ENCODE results near the gene SLC38A8. TPM values are rescaled to one million over a fixed set of nuclear protein-coding genes. Genes with fewer than 3 reads are reported as not detected.

Gene SLC38A8
- total RNA-seq, 6 experiments from 2014 or later: not detected

DNA sequence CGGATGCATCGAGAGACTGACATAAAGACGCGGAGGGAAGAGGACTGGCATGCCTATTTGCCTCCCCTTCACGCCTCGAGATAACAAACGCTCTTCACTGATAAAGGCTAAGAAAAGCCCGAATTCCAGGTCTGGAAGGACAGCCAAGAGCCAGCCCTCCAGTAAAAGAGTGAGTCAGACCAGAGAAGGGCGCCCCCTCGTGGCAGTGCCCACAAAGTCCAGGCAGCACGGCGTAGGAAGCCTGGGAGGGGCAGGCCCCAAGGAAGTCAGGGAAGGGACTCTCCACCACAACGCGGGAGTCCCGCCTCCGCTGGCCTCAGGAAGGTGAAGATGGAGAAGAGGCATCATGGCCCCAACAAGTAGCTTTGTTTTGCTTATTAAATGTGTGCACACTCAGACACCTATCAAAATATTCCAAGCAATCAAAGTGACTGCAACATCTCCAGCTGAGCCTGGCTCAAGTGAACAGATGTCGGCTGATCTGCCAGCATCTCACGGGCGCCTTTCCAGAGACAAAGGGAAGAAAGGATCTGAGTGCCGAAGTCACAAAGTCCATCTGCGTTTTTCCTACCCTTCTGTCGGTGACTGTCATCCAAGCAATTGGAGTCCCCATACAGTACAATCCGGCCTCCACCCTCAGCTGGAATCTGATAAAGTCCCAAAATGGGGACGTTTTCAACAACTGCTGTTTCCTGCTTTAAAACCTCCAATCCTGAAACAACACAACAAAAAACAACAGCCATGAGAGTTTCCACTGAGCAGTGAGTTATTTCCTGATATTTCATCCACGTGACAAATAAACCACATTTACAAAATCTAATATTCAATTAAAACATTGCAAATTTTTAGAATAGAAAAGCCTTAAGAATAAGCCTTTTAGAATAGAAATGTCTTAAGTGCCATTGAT, 20.4 kb upstream of the SLC38A8 start:
- H3K4me3 Mint-ChIP-seq: no peak overlapping the region
- no peaks in the 10 kb centered on the region for H3K9me3 Mint-ChIP-seq
- H3K4me1 Mint-ChIP-seq (ENCODE audit: low read depth): peaks cover 6% of the 10 kb centered on the region; the same call in 1 of the 2 replicates
- H3K27ac Mint-ChIP-seq: no peak overlapping the region
- TF ChIP-seq, protein P1, sequence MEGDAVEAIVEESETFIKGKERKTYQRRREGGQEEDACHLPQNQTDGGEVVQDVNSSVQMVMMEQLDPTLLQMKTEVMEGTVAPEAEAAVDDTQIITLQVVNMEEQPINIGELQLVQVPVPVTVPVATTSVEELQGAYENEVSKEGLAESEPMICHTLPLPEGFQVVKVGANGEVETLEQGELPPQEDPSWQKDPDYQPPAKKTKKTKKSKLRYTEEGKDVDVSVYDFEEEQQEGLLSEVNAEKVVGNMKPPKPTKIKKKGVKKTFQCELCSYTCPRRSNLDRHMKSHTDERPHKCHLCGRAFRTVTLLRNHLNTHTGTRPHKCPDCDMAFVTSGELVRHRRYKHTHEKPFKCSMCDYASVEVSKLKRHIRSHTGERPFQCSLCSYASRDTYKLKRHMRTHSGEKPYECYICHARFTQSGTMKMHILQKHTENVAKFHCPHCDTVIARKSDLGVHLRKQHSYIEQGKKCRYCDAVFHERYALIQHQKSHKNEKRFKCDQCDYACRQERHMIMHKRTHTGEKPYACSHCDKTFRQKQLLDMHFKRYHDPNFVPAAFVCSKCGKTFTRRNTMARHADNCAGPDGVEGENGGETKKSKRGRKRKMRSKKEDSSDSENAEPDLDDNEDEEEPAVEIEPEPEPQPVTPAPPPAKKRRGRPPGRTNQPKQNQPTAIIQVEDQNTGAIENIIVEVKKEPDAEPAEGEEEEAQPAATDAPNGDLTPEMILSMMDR (IDR thresholded peaks at IDR 0.05): peak; percentile 97
- peaks cover 19% of the 10 kb centered on the region for H3K36me3 Mint-ChIP-seq (ENCODE audit: low read depth)
- DNase-seq: peak; percentile 61
- H3K27me3 Mint-ChIP-seq (ENCODE audit: insufficient read depth): no peaks in the 10 kb centered on the region

DNA sequence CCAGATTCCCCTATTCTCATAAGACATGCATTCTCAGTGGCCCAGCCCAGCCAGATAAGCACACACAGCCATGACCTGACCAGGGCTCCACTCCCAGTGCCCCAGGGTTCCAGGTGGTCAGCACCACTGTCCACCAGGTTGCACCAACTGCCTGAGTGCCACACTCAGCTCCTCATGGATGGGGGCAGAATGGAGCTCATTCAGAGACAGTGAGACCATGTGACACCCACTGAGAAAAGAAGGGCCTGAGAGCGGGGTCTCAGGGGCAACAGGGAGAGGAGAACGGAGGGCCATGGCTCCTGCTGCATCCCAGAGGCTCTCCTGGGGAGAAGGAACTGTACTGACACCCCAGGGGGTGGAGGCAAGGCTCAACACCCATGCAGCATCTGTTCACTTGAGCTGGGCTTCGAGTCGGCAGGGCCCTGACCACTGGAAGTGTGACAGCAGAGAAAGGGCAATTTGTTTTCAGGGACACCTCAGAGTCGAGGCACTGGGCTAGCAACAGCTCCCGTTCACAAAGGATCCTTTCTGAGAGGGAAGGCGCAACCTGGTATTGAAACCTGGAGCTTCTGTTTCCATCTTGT, 18.7 kb upstream of the SLC38A8 start:
- Mint-ChIP-seq H3K9me3 (no peaks in the 10 kb centered on the region), H3K27me3 (ENCODE audit: insufficient read depth) (no peaks in the 10 kb centered on the region), H3K36me3 (ENCODE audit: low read depth) (peaks cover 22% of the 10 kb centered on the region), H3K27ac (no peak overlapping the region), H3K4me3 (no peak overlapping the region), H3K4me1 (ENCODE audit: low read depth) (peaks cover 6% of the 10 kb centered on the region; the same call in 1 of the 2 replicates)
- TF ChIP-seq, protein P1 (IDR thresholded peaks at IDR 0.05): no peak
- no peak for DNase-seq

DNA sequence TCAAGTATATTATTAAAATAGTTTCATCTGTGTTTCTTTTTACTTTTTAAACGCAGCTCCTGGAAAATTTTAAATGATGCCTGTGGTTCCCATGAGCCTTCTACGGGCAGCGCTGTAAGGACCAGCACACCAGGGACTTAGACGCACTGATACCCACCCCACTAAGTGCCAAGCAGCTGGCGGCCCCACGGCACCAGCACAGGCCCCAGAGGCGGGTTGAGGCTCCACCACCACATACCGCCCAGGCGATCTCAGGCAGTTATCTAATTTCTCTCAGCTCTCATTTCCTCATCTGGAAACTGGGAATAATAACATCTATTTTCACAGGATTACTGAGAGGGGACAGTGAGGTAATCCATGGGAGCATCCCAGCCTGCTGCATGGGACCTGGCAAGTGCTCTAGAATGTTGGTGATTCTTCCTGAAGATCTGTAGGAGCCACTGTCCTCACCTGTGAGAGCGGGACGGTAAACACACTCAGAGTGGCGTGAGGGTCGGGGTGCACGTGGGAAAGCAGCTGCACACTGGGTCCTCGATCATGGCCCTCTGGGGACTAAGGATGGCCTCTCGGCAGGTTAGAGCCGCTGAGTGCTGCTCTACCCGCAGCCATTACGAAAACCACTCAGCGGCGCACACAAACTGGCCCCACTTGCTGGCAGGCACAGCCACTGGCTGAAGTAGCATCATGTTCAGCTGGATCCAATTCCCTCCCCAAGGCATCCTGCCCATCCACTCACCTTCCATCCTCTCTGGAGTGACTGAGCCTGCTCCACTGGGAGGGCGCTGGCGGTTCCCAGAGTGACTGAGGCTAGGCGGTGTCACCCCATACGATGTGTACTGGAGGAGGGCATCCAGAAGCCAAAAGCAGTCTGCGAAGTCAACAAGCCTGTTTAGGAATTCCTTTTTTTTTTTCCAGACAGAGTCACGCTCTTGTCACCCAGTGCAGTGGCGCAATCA, 17.6 kb upstream of the SLC38A8 start:
- no peaks in the 10 kb centered on the region for H3K27me3 Mint-ChIP-seq (ENCODE audit: insufficient read depth)
- DNase-seq: no peak
- TF ChIP-seq, protein P1 (IDR thresholded peaks at IDR 0.05): no peak
- peaks cover 22% of the 10 kb centered on the region for H3K36me3 Mint-ChIP-seq (ENCODE audit: low read depth)
- H3K4me1 Mint-ChIP-seq (ENCODE audit: low read depth): peaks cover 6% of the 10 kb centered on the region; the same call in 1 of the 2 replicates
- no peak overlapping the region for H3K27ac Mint-ChIP-seq
- H3K9me3 Mint-ChIP-seq: no peaks in the 10 kb centered on the region
- no peak overlapping the region for H3K4me3 Mint-ChIP-seq

DNA sequence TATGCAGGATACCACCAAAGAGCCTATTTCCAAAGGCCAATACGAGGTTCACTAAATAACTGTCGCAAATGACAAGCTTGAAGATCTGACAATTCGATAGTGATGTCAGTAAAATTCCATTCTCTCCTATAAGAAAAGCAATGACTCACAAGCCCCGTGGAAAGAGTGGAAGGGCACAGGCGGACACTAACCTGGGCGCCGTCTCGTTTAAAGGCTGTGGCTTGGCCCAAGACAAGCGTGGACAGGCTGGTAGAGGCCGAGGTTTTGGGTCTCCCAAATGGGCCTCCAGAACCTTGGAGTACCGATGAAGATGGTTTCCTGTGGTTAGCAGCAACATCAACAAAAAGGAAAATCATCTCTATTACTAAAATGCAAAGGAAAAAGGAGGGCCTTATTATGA, 16.5 kb upstream of the SLC38A8 start:
- Mint-ChIP-seq H3K9me3 (no peaks in the 10 kb centered on the region), H3K36me3 (ENCODE audit: low read depth) (peaks cover 23% of the 10 kb centered on the region), H3K27me3 (ENCODE audit: insufficient read depth) (no peaks in the 10 kb centered on the region), H3K4me1 (ENCODE audit: low read depth) (peaks cover 6% of the 10 kb centered on the region; the same call in 1 of the 2 replicates), H3K4me3 (no peak overlapping the region), H3K27ac (no peak overlapping the region)
- TF ChIP-seq, protein P1 (IDR thresholded peaks at IDR 0.05): no peak
- no peak for DNase-seq

DNA sequence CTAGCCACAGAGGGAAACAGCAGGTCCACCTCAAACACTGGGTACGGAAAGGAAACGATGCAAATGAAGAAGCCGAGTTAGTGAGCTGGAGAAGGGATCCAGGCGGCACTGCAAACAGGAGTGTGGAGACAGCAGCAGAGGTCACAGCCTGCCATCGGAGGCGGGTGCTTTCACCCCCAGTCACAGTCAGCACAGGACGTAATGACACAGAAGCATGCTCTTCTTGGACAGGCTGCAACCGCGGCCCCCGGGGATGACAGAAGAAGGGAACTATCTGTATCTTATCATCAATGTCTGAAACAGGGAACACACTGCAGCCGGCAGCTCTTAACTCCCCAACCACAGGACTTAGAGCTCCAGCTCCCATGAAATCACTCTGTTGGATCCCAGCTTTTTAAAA, 16.1 kb upstream of the SLC38A8 start:
- Mint-ChIP-seq H3K27me3 (ENCODE audit: insufficient read depth) (no peaks in the 10 kb centered on the region), H3K4me1 (ENCODE audit: low read depth) (peaks cover 6% of the 10 kb centered on the region; the same call in 1 of the 2 replicates), H3K4me3 (no peak overlapping the region), H3K9me3 (no peaks in the 10 kb centered on the region), H3K27ac (no peak overlapping the region), H3K36me3 (ENCODE audit: low read depth) (peaks cover 28% of the 10 kb centered on the region)
- TF ChIP-seq, protein P1 (IDR thresholded peaks at IDR 0.05): no peak
- DNase-seq: no peak

All from HFFc6 (cell line).